ENCODE data around the gene OR4A16.

The OR4A16 gene

GRCh38 chr11:55349032-55349431, 6.0 kb downstream of the OR4A16 start:
- Histone ChIP-seq H4K20me1 (ENCODE audit: insufficient read depth, low read length) (no peaks in the 10 kb centered on the region), H3K27me3 (ENCODE audit: insufficient read depth, low read length, poor library complexity) (no peaks in the 10 kb centered on the region), H3K79me2 (ENCODE audit: insufficient read depth, low read length) (no peaks in the 10 kb centered on the region), H3K4me3 (ENCODE audit: low read depth in 1 of 2, low read length in 2 of 2) (no peak overlapping the region), H3K9me3 (ENCODE audit: insufficient read depth, low read length, severe bottlenecking) (no peaks in the 10 kb centered on the region), H3K4me2 (ENCODE audit: insufficient read depth, low read length) (no peak overlapping the region), H2AFZ (ENCODE audit: low read depth, low read length) (no peak overlapping the region), H3K4me1 (ENCODE audit: insufficient read depth, low read length) (no peaks in the 10 kb centered on the region), H3K9ac (ENCODE audit: low read depth, low read length) (no peak overlapping the region), H3K27ac (ENCODE audit: low read length) (no peak overlapping the region), H3K36me3 (ENCODE audit: insufficient read depth, low read length) (no peaks in the 10 kb centered on the region)
- TF ChIP-seq EZH2 (IDR thresholded peaks at IDR 0.05; ENCODE audit: borderline replicate concordance, low read depth, low read length, severe bottlenecking) = no peak
- TF ChIP-seq, protein P1, sequence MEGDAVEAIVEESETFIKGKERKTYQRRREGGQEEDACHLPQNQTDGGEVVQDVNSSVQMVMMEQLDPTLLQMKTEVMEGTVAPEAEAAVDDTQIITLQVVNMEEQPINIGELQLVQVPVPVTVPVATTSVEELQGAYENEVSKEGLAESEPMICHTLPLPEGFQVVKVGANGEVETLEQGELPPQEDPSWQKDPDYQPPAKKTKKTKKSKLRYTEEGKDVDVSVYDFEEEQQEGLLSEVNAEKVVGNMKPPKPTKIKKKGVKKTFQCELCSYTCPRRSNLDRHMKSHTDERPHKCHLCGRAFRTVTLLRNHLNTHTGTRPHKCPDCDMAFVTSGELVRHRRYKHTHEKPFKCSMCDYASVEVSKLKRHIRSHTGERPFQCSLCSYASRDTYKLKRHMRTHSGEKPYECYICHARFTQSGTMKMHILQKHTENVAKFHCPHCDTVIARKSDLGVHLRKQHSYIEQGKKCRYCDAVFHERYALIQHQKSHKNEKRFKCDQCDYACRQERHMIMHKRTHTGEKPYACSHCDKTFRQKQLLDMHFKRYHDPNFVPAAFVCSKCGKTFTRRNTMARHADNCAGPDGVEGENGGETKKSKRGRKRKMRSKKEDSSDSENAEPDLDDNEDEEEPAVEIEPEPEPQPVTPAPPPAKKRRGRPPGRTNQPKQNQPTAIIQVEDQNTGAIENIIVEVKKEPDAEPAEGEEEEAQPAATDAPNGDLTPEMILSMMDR (IDR thresholded peaks at IDR 0.05; ENCODE audit: borderline replicate concordance, extremely low read depth, low read length, poor library complexity, severe bottlenecking) = no peak
- no peak for DNase-seq
- no peak for ATAC-seq (ENCODE audit: insufficient read depth, low read depth)

DNA sequence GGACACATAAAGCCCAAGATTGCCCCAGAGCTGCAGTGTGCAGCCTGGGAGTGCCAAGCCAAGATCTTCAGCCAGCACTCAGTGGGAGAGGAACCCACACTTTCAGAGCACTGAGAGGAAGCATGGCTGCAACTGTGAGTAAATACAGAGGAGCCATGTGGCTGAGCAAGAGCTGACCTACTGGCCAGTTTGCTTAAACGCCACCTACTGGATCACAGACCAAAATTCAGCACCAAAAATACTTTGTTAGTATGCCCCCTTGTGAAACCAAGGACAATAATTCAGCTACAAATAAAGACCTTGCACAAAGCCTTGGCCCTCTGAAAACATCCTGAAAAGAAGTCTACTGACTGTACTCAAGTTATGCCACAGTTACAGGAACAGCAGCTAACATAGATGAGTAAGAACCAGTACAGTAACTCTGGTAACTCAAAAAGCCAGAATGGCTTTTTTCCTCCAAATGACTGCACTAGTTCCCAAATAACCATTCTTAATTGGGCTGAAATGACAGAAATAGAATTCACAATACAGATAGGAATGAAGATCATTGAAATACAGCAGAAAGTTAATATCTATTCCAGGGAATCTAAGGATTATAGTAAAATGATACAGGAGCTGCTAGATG, 14.7 kb downstream of the OR4A16 start:
- no peak overlapping the region for H3K4me2 ChIP-seq (ENCODE audit: insufficient read depth, low read length)
- no peak overlapping the region for H3K4me3 ChIP-seq (ENCODE audit: low read depth in 1 of 2, low read length in 2 of 2)
- H3K27ac ChIP-seq (ENCODE audit: low read length) = no peak overlapping the region
- no peak for ATAC-seq (ENCODE audit: insufficient read depth, low read depth)
- H3K9ac ChIP-seq (ENCODE audit: low read depth, low read length) = no peak overlapping the region
- DNase-seq = no peak
- H3K27me3 ChIP-seq (ENCODE audit: insufficient read depth, low read length, poor library complexity) = no peaks in the 10 kb centered on the region
- no peaks in the 10 kb centered on the region for H3K4me1 ChIP-seq (ENCODE audit: insufficient read depth, low read length)
- H2AFZ ChIP-seq (ENCODE audit: low read depth, low read length) = no peak overlapping the region
- TF ChIP-seq, protein P1 (IDR thresholded peaks at IDR 0.05; ENCODE audit: borderline replicate concordance, extremely low read depth, low read length, poor library complexity, severe bottlenecking) = peak; percentile 39
- TF ChIP-seq EZH2 (IDR thresholded peaks at IDR 0.05; ENCODE audit: borderline replicate concordance, low read depth, low read length, severe bottlenecking) = no peak
- H3K9me3 ChIP-seq (ENCODE audit: insufficient read depth, low read length, severe bottlenecking) = peaks cover 2% of the 10 kb centered on the region
- H3K79me2 ChIP-seq (ENCODE audit: insufficient read depth, low read length) = no peaks in the 10 kb centered on the region
- H3K36me3 ChIP-seq (ENCODE audit: insufficient read depth, low read length) = no peaks in the 10 kb centered on the region
- no peaks in the 10 kb centered on the region for H4K20me1 ChIP-seq (ENCODE audit: insufficient read depth, low read length)

GRCh38 chr11:55367674-55368073, 24.7 kb downstream of the OR4A16 start, which contains the start of gene OR4A15:
Gene OR4A15 (plus strand): TSS chr11:55367974. CDS start chr11:55367974, 0 bp downstream.
- no peak for DNase-seq
- H3K4me2 ChIP-seq (ENCODE audit: insufficient read depth, low read length) = no peak within 1 kb of the TSS
- no peaks in the 10 kb centered on the region for H4K20me1 ChIP-seq (ENCODE audit: insufficient read depth, low read length)
- H3K4me1 ChIP-seq (ENCODE audit: insufficient read depth, low read length) = no peaks in the 10 kb centered on the region
- no peak within 1 kb of the TSS for H3K27ac ChIP-seq (ENCODE audit: low read length)
- H3K79me2 ChIP-seq (ENCODE audit: insufficient read depth, low read length) = no peaks in the 10 kb centered on the region
- no peak within 1 kb of the TSS for H3K4me3 ChIP-seq (ENCODE audit: low read depth in 1 of 2, low read length in 2 of 2)
- no peak within 1 kb of the TSS for H3K9ac ChIP-seq (ENCODE audit: low read depth, low read length)
- TF ChIP-seq, protein P1 (IDR thresholded peaks at IDR 0.05; ENCODE audit: borderline replicate concordance, extremely low read depth, low read length, poor library complexity, severe bottlenecking) = no peak
- TF ChIP-seq EZH2 (IDR thresholded peaks at IDR 0.05; ENCODE audit: borderline replicate concordance, low read depth, low read length, severe bottlenecking) = no peak
- no peaks in the 10 kb centered on the region for H3K36me3 ChIP-seq (ENCODE audit: insufficient read depth, low read length)
- no peak within 1 kb of the TSS for H2AFZ ChIP-seq (ENCODE audit: low read depth, low read length)
- H3K27me3 ChIP-seq (ENCODE audit: insufficient read depth, low read length, poor library complexity) = no peaks in the 10 kb centered on the region
- no peak for ATAC-seq (ENCODE audit: insufficient read depth, low read depth)
- H3K9me3 ChIP-seq (ENCODE audit: insufficient read depth, low read length, severe bottlenecking) = no peaks in the 10 kb centered on the region
